ENCODE data around the gene AIMP2.
"Not testable (repeated sequence)": the region's sequence is repeated elsewhere in the genome, so short reads cannot be mapped to it uniquely, and the experiment has no call there.

AIMP2 gene

DNA sequence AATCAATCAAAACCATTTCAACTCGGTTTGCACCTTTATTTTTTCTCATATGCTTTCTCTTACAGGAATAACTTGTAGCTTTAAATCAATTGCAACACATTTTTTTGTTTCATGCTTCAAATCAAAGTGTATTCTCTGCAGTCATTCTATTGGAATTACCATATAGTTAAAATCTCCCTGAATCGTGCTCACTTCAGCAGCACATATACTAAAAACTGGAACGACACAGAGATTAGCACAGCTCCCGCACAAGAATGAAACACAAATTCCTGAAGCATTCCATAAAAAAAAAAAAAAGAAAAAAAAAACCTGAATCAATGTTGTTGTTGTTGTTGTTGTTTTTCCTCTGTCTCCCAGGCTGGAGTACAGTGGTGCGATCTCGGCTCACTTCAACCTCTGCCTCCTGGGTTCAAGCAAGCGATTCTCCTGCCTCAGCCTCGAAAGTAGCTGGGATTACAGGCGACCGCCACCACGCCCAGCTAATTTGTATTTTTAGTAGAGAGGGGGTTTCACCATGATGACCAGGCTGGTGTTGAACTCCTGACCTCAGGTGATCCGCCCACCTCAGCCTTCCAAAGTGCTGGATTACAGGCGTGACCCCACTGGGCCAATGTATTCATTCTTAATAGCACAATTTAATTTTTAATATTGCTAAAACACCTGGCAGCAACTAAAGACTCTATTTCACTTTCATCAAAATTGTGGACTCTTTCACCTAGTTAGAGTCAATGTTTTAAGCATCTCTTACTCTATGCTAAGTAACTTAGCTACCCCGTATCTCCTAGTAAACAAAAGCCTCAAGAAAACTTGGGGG lies 48.5 kb downstream of the AIMP2 start:
- peaks cover 38% of the 10 kb centered on the region for H3K79me2 ChIP-seq (ENCODE audit: low read length)
- H3K9ac ChIP-seq (ENCODE audit: low read length) = peak overlapping the region; percentile 76
- H3K9me3 ChIP-seq (ENCODE audit: insufficient read depth, low read length) = no peaks in the 10 kb centered on the region
- H3K36me3 ChIP-seq (replicated peaks; ENCODE audit: low read depth, low read length) = no peaks in the 10 kb centered on the region
- peak overlapping the region; percentile 64 for H3K4me2 ChIP-seq (ENCODE audit: low read length)
- H3K4me3 ChIP-seq (ENCODE audit: low read length) = peak overlapping the region; percentile 86
- no peak overlapping the region for H2AFZ ChIP-seq (ENCODE audit: low read depth, low read length)
- no peak for TF ChIP-seq CTCF (IDR thresholded peaks at IDR 0.05; ENCODE audit: low read depth, low read length)
- no peak for TF ChIP-seq EZH2phosphoT487 (IDR thresholded peaks at IDR 0.05; ENCODE audit: low read depth)
- H3K4me1 ChIP-seq (ENCODE audit: low read length) = peaks cover 17% of the 10 kb centered on the region
- no peaks in the 10 kb centered on the region for H3K27me3 ChIP-seq (ENCODE audit: low read depth, low read length)
- no peak overlapping the region for H3K27ac ChIP-seq (ENCODE audit: low read length)
- H4K20me1 ChIP-seq (ENCODE audit: insufficient read depth, low read length) = peaks cover 10% of the 10 kb centered on the region; the same call in 1 of the 2 replicates

GRCh38 chr7:6059941-6060340 lies 50.9 kb downstream of the AIMP2 start:
- H3K9ac ChIP-seq (ENCODE audit: low read length); H3K9me3 ChIP-seq (ENCODE audit: insufficient read depth, low read length); H4K20me1 ChIP-seq (ENCODE audit: insufficient read depth, low read length); H3K27me3 ChIP-seq (ENCODE audit: low read depth, low read length); H2AFZ ChIP-seq (ENCODE audit: low read depth, low read length); H3K27ac ChIP-seq (ENCODE audit: low read length); H3K4me2 ChIP-seq (ENCODE audit: low read length); H3K36me3 ChIP-seq (replicated peaks; ENCODE audit: low read depth, low read length); H3K4me3 ChIP-seq (ENCODE audit: low read length): not testable (repeated sequence)
- peaks cover 38% of the 10 kb centered on the region for H3K79me2 ChIP-seq (ENCODE audit: low read length)
- H3K4me1 ChIP-seq (ENCODE audit: low read length) = peaks cover 17% of the 10 kb centered on the region

GRCh38 chr7:6071406-6071805 lies 62.3 kb downstream of the AIMP2 start:
- 0 out of 2 replicates have a peak overlapping the region, but pooled peaks have one; percentile 14 for H3K9ac ChIP-seq (ENCODE audit: low read length)
- H4K20me1 ChIP-seq (ENCODE audit: insufficient read depth, low read length) = no peaks in the 10 kb centered on the region
- peaks cover 11% of the 10 kb centered on the region for H3K4me1 ChIP-seq (ENCODE audit: low read length)
- H3K79me2 ChIP-seq (ENCODE audit: low read length) = no peaks in the 10 kb centered on the region
- no peaks in the 10 kb centered on the region for H3K9me3 ChIP-seq (ENCODE audit: insufficient read depth, low read length)
- TF ChIP-seq CTCF (IDR thresholded peaks at IDR 0.05; ENCODE audit: low read depth, low read length) (no peak), EZH2phosphoT487 (IDR thresholded peaks at IDR 0.05; ENCODE audit: low read depth) (no peak)
- peak overlapping the region; percentile 43 for H3K4me3 ChIP-seq (ENCODE audit: low read length)
- no peaks in the 10 kb centered on the region for H3K27me3 ChIP-seq (ENCODE audit: low read depth, low read length)
- peak overlapping the region; percentile 74; the same call in 1 of the 2 replicates for H2AFZ ChIP-seq (ENCODE audit: low read depth, low read length)
- H3K4me2 ChIP-seq (ENCODE audit: low read length) = peak overlapping the region; percentile 62
- peak overlapping the region; percentile 19 for H3K27ac ChIP-seq (ENCODE audit: low read length)
- no peaks in the 10 kb centered on the region for H3K36me3 ChIP-seq (replicated peaks; ENCODE audit: low read depth, low read length)

Measured in OCI-LY3 (cell line).